HEK293 (cell line): Measurements from ENCODE around the gene MLLT6.

Source experiments
- EGR2 ChIP-seq: fragments of 450-650 bp; formaldehyde crosslinking; IDR thresholded peaks from 2 replicates; pipeline ENCODE4 v1.5.1; 2016; ENCODE audit warnings: low read depth, missing biosample characterization, missing genetic modification characterization
- SALL2 ChIP-seq: fragments of 450-650 bp; formaldehyde crosslinking; IDR thresholded peaks from 2 replicates; pipeline ENCODE4 v1.5.0; 2017; ENCODE audit warnings: missing biosample characterization, mild to moderate bottlenecking, missing genetic modification characterization, borderline replicate concordance
- ZBTB48 ChIP-seq: fragments of 450-650 bp; formaldehyde crosslinking; IDR thresholded peaks from 2 replicates; pipeline ENCODE4 v1.5.1; 2016; ENCODE audit warnings: missing biosample characterization, missing genetic modification characterization
- ZNF114 ChIP-seq: fragments of 450-650 bp; formaldehyde crosslinking; IDR thresholded peaks from 2 replicates; pipeline ENCODE4 v1.5.0; 2017; ENCODE audit warnings: missing biosample characterization, missing genetic modification characterization
- TF ChIP-seq, protein P1 (sequence below): fragments of 450-650 bp; formaldehyde crosslinking; IDR thresholded peaks from 2 replicates; pipeline ENCODE4 v1.5.1; 2016; ENCODE audit warnings: missing biosample characterization, missing genetic modification characterization
- TF ChIP-seq, protein P2 (sequence below): fragments of 450-650 bp; formaldehyde crosslinking; optimal IDR thresholded peaks from 2 replicates; pipeline ENCODE3; 2016; ENCODE audit warnings: missing biosample characterization, mild to moderate bottlenecking, missing genetic modification characterization
- TF ChIP-seq, protein P3 (sequence below): fragments of 450-650 bp; formaldehyde crosslinking; IDR thresholded peaks from 2 replicates; pipeline ENCODE4 v1.5.1; 2017; ENCODE audit warnings: missing biosample characterization, mild to moderate bottlenecking, missing genetic modification characterization, moderate library complexity
- TF ChIP-seq, protein P4 (sequence below): IDR thresholded peaks from 2 replicates; pipeline ENCODE4 v1.6.1; 2011; ENCODE audit warnings: mild to moderate bottlenecking, low read depth, low read length, borderline replicate concordance

DNA sequence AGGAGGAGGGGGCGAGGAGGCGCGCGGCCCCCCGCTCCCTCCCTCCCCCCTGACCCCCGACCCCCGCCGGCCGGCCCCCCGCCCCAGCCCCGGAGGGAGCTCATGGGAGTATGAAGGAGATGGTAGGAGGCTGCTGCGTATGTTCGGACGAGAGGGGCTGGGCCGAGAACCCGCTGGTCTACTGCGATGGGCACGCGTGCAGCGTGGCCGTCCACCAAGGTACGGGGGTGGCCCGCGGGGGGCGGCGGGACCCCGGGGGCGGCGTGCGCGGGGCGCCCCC lies 390 bp downstream of the MLLT6 start:
- no peak for TF ChIP-seq EGR2 (tag by site-specific recombination)
- TF ChIP-seq, protein P1, sequence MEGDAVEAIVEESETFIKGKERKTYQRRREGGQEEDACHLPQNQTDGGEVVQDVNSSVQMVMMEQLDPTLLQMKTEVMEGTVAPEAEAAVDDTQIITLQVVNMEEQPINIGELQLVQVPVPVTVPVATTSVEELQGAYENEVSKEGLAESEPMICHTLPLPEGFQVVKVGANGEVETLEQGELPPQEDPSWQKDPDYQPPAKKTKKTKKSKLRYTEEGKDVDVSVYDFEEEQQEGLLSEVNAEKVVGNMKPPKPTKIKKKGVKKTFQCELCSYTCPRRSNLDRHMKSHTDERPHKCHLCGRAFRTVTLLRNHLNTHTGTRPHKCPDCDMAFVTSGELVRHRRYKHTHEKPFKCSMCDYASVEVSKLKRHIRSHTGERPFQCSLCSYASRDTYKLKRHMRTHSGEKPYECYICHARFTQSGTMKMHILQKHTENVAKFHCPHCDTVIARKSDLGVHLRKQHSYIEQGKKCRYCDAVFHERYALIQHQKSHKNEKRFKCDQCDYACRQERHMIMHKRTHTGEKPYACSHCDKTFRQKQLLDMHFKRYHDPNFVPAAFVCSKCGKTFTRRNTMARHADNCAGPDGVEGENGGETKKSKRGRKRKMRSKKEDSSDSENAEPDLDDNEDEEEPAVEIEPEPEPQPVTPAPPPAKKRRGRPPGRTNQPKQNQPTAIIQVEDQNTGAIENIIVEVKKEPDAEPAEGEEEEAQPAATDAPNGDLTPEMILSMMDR (tag by site-specific recombination): no peak
- no peak for TF ChIP-seq SALL2 (tag by site-specific recombination)
- no peak for TF ChIP-seq ZBTB48
- TF ChIP-seq, protein P2, sequence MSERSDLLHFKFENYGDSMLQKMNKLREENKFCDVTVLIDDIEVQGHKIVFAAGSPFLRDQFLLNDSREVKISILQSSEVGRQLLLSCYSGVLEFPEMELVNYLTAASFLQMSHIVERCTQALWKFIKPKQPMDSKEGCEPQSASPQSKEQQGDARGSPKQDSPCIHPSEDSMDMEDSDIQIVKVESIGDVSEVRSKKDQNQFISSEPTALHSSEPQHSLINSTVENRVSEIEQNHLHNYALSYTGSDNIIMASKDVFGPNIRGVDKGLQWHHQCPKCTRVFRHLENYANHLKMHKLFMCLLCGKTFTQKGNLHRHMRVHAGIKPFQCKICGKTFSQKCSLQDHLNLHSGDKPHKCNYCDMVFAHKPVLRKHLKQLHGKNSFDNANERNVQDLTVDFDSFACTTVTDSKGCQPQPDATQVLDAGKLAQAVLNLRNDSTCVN (tag by site-specific recombination): no peak
- TF ChIP-seq ZNF114 (tag by site-specific recombination): no peak
- TF ChIP-seq, protein P3, sequence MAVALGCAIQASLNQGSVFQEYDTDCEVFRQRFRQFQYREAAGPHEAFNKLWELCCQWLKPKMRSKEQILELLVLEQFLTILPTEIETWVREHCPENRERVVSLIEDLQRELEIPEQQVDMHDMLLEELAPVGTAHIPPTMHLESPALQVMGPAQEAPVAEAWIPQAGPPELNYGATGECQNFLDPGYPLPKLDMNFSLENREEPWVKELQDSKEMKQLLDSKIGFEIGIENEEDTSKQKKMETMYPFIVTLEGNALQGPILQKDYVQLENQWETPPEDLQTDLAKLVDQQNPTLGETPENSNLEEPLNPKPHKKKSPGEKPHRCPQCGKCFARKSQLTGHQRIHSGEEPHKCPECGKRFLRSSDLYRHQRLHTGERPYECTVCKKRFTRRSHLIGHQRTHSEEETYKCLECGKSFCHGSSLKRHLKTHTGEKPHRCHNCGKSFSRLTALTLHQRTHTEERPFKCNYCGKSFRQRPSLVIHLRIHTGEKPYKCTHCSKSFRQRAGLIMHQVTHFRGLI (tag by site-specific recombination): no peak
- TF ChIP-seq, protein P4, sequence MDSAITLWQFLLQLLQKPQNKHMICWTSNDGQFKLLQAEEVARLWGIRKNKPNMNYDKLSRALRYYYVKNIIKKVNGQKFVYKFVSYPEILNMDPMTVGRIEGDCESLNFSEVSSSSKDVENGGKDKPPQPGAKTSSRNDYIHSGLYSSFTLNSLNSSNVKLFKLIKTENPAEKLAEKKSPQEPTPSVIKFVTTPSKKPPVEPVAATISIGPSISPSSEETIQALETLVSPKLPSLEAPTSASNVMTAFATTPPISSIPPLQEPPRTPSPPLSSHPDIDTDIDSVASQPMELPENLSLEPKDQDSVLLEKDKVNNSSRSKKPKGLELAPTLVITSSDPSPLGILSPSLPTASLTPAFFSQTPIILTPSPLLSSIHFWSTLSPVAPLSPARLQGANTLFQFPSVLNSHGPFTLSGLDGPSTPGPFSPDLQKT: no peak
